Measurements from ENCODE around the gene MTHFR.

- TF ChIP-seq CTCF (IDR thresholded peaks at IDR 0.05) = no peak
- no peak for TF ChIP-seq POLR2A (IDR thresholded peaks at IDR 0.05)
- TF ChIP-seq POLR2AphosphoS5 (IDR thresholded peaks at IDR 0.05; ENCODE audit: insufficient read depth in 1 of 2, low read depth in 1 of 2) = no peak
These were observed 17.2 kb downstream of the MTHFR start for GRCh38 chr1:11788549-11789053.

Data from vagina (tissue), 2 donors.